HT1080 (cell line): ENCODE data around the gene NUPR2. TPM values are rescaled to one million over a fixed set of nuclear protein-coding genes. Genes with fewer than 3 reads are reported as not detected.
"Not testable (repeated sequence)": the region's sequence is repeated elsewhere in the genome, so short reads cannot be mapped to it uniquely, and the experiment has no call there.

Experiments
- DNase-seq: peaks from one replicate; pipeline ENCODE4 v3.0.0-alpha.2; 2015; ENCODE audit warnings: low read depth
- total RNA-seq: library from RNA; depleted of rRNA; stranded (reverse); fragments of >200 nt; shearing (Covaris generic); gene quantifications from 2 replicates; pipeline ENCODE4 v1.2.3, GENCODE V29; 2014; rRNA removed

NUPR2 gene
- total RNA-seq, 1 experiment from 2014 or later = not detected

DNA sequence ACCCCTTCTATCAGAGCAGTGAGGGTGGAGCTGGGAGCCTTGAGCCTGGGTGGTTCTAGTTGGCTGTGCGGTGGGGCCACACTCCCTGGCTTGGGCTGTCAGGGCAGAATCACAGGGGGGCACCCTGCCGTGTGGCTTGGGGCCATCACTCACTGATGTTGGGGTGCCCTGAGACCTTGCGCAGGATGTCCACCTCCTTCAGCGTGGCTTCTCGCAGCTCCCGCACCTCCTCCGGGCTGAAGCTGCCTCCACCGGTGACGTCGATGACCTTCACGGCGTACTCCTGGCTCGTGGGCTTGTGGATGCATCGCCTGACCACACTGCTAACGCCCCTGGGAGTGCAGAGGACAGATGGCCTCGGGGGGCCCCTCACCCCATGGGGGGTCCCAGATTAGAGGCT lies 28.8 kb downstream of the NUPR2 start:
- no peak for DNase-seq

DNA sequence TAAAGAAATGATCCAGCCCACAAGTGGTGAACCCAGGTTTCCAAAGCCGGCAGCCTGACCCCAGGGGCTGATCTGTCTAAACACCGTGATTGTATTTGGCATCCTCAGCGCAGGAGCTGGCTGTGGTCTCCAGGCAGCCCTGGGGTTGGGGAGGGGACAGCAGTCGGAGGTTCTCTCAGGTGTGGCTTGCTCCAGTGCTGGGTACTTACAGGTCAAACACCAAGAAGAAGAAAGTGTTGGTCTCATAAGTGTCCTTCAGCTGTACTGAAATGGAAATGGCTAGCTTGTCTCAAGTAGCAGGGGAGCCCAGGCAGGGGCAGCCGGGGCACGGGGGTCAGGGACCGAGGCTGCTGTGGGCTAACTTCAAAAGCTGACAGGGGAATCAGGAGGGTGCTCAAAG lies 29.5 kb downstream of the NUPR2 start:
- no peak for DNase-seq

DNA sequence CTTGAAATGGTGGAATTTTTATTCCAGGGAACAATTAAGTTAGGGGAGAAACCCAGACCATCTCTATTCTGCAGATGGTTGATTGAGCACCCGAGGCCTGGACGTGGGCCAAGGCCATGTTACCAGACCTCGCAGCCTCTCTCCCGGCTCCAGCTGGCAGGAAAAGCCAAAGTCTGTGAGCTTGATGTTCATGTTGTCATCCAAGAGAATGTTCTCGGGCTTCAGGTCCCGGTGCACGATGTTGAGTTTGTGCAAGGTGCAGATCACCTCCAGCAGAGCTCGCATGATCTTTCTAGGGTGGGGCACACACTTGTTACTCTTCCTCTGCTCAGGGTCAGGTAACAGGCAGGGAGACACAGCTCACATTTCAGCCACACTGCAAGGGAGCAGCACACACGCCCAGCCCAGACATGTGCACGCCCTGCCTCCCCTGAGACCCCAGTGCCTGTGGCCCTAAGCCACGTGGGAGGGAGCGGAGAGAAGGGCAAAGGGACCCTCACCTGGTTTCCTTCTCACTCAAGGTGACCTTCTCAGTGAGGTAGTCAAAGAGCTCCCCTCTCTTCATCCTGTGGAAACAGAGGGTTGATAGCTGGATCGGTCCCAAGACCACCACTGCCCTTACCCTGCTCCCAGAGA lies 32.9 kb downstream of the NUPR2 start:
- no peak for DNase-seq

DNA sequence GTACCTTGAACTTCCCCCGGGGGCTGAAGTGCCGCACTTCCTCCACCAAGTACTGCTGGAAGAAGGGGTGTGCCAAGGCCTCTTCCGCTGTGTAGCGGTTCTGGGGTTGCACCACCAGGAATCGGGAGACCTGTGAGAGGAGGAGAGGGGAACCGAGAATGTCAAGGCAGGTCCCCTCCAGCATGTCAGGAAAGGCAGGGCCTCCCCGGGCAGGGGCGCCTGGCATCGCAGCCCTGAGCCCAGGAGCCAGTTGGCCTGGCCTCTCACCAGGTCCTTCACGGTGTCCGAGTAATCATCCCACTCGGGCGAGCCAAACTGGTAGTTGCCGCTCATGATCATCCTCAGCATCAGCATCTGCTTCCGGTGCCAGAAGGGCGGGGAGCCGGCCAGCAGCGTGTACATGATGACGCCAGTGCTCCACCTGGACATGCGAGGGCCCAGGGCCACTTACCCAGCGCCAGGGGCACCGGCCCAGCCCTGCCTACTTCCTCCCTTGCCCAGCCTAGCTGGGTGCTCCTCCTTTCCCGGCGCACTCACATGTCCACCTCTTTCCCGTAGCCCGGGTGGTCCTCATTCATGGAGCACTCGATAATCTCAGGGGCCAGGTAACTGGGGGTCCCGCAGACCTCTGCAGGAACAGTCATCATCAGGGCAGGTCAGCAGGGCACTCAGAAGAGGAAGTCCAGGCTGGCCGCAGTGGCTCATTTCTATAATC lies 34.4 kb downstream of the NUPR2 start:
- DNase-seq = no peak

DNA sequence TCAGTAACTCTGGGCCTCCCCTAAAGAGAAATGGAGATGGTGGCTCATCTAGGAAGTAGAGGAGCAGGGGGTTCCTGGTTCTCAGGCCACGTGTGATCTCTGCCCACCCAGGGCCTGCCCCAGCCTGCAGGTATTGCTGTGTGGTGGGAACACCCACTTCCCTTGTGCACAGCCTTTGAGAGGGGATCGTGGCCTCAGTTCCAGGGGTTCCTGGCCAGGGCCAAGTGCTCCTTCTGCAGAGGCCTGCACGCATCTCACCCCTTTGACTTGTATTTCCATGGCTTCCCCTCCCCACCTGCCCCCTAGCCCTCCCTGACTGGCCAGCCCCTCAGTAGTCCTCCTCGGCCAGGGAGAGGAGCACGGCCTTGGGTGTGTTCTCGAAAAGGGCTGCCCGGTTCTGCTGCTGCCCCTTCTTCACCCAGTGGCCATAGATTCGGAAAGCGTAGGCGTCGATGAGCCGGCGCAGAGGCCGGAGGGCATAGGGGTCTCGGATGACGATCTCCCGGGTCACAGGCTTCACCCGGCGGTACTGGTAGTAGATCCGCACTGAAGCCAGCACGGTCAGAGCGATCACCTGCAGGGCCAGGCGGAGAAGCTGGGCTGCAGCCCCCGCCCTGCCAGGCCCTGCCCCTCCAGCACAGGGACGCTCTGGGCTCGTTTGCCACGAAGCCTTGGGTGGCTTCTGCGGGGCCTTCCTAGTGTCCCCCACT lies 35.3 kb downstream of the NUPR2 start:
- not testable (repeated sequence) for DNase-seq

DNA sequence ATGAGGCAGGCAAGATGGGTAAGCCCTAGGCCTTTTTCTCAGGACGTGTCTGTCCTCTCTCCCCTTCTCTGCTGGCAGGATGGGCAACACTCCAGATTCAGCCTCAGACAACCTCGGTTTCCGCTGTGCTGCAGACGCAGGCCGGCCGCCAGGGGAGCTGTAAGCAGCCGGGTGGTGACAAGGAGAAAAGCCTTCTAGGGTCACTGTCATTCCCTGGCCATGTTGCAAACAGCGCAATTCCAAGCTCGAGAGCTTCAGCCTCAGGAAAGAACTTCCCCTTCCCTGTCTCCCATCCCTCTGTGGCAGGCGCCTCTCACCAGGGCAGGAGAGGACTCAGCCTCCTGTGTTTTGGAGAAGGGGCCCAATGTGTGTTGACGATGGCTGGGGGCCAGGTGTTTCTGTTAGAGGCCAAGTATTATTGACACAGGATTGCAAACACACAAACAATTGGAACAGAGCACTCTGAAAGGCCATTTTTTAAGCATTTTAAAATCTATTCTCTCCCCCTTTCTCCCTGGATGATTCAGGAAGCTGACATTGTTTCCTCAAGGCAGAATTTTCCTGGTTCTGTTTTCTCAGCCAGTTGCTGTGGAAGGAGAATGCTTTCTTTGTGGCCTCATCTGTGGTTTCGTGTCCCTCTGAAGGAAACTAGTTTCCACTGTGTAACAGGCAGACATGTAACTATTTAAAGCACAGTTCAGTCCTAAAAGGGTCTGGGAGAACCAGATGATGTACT lies 36.6 kb downstream of the NUPR2 start:
- no peak for DNase-seq

DNA sequence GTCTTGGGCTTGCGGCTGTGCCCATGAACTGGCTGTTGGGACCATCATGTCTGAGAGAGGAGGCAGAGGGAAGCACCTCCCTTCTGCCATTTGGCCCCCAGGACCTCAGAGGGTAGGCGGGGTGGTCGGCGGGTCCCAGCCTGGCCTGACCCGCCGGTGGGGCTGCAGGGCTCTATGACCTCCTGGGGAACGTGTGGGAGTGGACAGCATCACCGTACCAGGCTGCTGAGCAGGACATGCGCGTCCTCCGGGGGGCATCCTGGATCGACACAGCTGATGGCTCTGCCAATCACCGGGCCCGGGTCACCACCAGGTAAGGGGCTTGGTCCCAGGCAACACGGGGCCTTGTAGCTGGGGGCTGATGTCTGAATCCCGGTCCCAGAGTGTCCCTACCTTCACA lies 38.0 kb downstream of the NUPR2 start:
- DNase-seq = no peak

DNA sequence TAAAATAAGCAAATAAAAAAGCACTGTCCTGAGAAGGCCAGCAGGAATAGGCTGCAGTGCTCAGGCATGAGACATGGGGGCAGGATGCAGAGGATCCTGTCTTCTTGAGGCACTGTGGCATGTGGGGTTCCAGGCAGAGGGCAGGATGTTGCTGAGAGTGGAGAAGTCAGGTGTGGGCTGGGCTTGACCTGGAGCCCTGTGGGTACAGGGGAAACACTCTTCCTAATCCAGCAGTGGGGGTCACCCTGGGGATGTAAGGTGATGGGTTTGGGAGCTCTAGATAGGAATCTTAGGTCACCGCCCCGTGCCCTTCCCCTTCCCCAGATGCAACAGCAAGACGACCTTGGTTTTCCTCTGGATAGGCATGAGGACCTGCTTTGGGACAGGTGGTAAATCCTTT lies 38.5 kb downstream of the NUPR2 start:
- no peak for DNase-seq

DNA sequence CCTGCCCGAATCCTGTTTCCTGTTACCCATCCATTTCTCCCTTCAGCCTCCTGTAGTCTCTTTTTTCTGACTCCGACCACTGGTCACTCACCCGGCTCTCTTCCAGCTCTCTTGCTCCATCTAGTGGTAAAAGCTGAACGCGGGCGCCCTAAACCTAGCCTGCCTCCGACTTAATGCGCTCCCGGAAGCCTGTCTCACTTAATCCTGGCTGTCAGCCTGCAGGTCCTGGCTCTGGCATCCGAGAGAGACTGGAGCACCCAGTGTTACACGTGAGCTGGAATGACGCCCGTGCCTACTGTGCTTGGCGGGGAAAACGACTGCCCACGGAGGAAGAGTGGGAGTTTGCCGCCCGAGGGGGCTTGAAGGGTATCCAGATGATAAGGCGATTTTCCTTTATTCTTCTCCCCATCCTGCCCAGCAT lies 41.8 kb downstream of the NUPR2 start:
- peak; percentile 87 for DNase-seq

DNA sequence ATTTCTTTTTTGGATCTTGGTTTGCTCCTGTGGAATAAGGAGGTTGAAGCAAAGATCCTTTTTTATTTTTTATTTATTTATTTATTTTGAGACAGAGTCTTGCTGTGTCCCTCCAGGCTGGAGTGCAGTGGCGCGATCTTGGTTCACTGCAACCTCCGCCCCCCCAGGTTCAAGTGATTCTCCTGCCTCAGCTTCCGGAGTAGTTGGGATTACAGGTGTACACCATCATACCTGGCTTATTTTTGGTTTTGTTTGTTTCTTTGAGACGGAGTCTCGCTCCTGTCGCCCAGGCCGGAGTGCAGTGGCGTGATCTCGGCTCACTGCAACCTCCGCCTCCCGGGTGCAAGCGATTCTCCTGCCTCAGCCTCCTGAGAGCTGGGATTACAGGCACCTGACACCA lies 49.8 kb downstream of the NUPR2 start:
- DNase-seq = not testable (repeated sequence)

Other genes starting within 250 kb of the NUPR2 start
- gene ZNF713, start 229.0 kb downstream of the NUPR2 start, total RNA-seq = 0.31 and 0.47 TPM in 2 replicates
- 23.8 and 24.9 TPM in 2 replicates for gene MRPS17, start 164.5 kb downstream of the NUPR2 start, total RNA-seq
- gene NIPSNAP2, start 151.8 kb downstream of the NUPR2 start, total RNA-seq = 49.7 and 68.6 TPM in 2 replicates
- 84.6 and 90.8 TPM in 2 replicates for gene PSPH, start 65.0 kb downstream of the NUPR2 start, total RNA-seq
- gene CCT6A, start 64.7 kb downstream of the NUPR2 start, total RNA-seq = 376 and 435 TPM in 2 replicates
- 111 and 121 TPM in 2 replicates for gene SUMF2, start 52.1 kb downstream of the NUPR2 start, total RNA-seq
- 0.10 and 0.58 TPM in 2 replicates for gene PHKG1, start 23.5 kb downstream of the NUPR2 start, total RNA-seq
- gene CHCHD2, start 9.9 kb downstream of the NUPR2 start, total RNA-seq = 607 and 847 TPM in 2 replicates